ENCODE data around the gene PSMB5. TPM values are rescaled to one million over a fixed set of nuclear protein-coding genes. Genes with fewer than 3 reads are reported as not detected.
A peak's percentile ranks its signal among the peaks of the same experiment; 100 is the strongest.

PSMB5 gene
- total and polyA plus RNA-seq, 9 of the 15 experiments (the other 6 are each of a cell fraction or from before 2014, with no cell fraction given), result 198 to 1,870 (median 269) TPM

DNA sequence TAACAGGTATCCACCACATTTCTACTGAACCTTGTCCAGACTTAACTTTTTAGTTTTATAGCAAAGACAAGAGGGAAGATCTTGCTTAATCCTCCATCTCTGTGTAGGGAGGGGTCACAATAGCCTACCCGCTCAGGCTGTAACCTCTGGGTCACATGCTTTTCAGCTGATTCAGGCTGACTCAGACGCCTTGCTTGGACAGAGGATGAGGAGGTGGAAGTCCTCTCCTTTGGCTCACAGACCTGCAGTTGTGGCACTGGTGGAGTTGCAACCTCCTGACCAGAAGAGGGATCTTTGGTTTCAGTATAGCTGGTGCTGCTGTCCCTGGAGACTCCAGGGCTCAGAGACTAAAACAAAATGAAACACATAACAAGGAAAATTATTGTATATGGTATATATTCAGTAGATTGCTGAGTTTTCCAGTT is 44.0 kb upstream of the PSMB5 start (continued):
- TF ChIP-seq SMAD1 (IDR thresholded peaks at IDR 0.05; ENCODE audit: low read depth, low read length, partially characterized antibody) (no peak), ZNF766 (CRISPR knock-in tag; conservative IDR thresholded peaks at IDR 0.05) (peak; percentile 23), SAFB2 (IDR thresholded peaks at IDR 0.05; ENCODE audit: borderline replicate concordance, low read depth, low read length, severe bottlenecking) (no peak), CREBBP (IDR thresholded peaks at IDR 0.05; ENCODE audit: low read depth, low read length) (no peak), GABPA (tag; conservative IDR thresholded peaks at IDR 0.05; ENCODE audit: low read depth) (no peak), RAD21 (CRISPR knock-in tag; conservative IDR thresholded peaks at IDR 0.05 in 1 of 2, IDR thresholded peaks at IDR 0.05 in 1 of 2) (peak in 1 of 2 experiments; percentile 48; a peak in 3 of 4 replicates), SAFB (IDR thresholded peaks at IDR 0.05; ENCODE audit: borderline replicate concordance, low read depth, low read length) (no peak), ZNF75A (CRISPR knock-in tag; IDR thresholded peaks at IDR 0.05) (no peak), NFRKB (IDR thresholded peaks at IDR 0.05; ENCODE audit: low read depth) (no peak), REST (IDR thresholded peaks at IDR 0.05; ENCODE audit: borderline replicate concordance) (peak; percentile 42; the same call in 1 of the 2 replicates), REST (CRISPR knock-in tag; IDR thresholded peaks at IDR 0.05; ENCODE audit: low read depth) (no peak; the same call in 1 of the 2 replicates), IRF9 (tag; IDR thresholded peaks at IDR 0.05) (no peak), NFIX (CRISPR knock-in tag; IDR thresholded peaks at IDR 0.05; ENCODE audit: low read depth) (no peak)
- TF ChIP-seq, protein P1, sequence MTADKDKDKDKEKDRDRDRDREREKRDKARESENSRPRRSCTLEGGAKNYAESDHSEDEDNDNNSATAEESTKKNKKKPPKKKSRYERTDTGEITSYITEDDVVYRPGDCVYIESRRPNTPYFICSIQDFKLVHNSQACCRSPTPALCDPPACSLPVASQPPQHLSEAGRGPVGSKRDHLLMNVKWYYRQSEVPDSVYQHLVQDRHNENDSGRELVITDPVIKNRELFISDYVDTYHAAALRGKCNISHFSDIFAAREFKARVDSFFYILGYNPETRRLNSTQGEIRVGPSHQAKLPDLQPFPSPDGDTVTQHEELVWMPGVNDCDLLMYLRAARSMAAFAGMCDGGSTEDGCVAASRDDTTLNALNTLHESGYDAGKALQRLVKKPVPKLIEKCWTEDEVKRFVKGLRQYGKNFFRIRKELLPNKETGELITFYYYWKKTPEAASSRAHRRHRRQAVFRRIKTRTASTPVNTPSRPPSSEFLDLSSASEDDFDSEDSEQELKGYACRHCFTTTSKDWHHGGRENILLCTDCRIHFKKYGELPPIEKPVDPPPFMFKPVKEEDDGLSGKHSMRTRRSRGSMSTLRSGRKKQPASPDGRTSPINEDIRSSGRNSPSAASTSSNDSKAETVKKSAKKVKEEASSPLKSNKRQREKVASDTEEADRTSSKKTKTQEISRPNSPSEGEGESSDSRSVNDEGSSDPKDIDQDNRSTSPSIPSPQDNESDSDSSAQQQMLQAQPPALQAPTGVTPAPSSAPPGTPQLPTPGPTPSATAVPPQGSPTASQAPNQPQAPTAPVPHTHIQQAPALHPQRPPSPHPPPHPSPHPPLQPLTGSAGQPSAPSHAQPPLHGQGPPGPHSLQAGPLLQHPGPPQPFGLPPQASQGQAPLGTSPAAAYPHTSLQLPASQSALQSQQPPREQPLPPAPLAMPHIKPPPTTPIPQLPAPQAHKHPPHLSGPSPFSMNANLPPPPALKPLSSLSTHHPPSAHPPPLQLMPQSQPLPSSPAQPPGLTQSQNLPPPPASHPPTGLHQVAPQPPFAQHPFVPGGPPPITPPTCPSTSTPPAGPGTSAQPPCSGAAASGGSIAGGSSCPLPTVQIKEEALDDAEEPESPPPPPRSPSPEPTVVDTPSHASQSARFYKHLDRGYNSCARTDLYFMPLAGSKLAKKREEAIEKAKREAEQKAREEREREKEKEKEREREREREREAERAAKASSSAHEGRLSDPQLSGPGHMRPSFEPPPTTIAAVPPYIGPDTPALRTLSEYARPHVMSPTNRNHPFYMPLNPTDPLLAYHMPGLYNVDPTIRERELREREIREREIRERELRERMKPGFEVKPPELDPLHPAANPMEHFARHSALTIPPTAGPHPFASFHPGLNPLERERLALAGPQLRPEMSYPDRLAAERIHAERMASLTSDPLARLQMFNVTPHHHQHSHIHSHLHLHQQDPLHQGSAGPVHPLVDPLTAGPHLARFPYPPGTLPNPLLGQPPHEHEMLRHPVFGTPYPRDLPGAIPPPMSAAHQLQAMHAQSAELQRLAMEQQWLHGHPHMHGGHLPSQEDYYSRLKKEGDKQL (CRISPR knock-in tag; IDR thresholded peaks at IDR 0.05; ENCODE audit: borderline replicate concordance), result no peak
